Gastroesophageal sphincter (tissue), 3 donors: ENCODE data around the gene PTPRG.

Experiments used
- POLR2A ChIP-seq, 2 donors: fragments of 450-650 bp; IDR thresholded peaks; one replicate each; pipeline ENCODE4 v1.6.1; 2017; ENCODE audit warnings: antibody characterized with exemption in 2 of 2, mild to moderate bottlenecking in 2 of 2, moderate library complexity in 1 of 2
- TF ChIP-seq, protein P1 (sequence below), 4 experiments: fragments of 200-600 bp in 2 of 4; fragments of 450-650 bp in 2 of 4; sonication (generic) in 1 of 4; IDR thresholded peaks; one replicate each; pipeline ENCODE4 v1.5.1; 2017 to 2019; ENCODE audit warnings: antibody characterized with exemption in 4 of 4, mild to moderate bottlenecking in 2 of 4, moderate library complexity in 2 of 4

DNA sequence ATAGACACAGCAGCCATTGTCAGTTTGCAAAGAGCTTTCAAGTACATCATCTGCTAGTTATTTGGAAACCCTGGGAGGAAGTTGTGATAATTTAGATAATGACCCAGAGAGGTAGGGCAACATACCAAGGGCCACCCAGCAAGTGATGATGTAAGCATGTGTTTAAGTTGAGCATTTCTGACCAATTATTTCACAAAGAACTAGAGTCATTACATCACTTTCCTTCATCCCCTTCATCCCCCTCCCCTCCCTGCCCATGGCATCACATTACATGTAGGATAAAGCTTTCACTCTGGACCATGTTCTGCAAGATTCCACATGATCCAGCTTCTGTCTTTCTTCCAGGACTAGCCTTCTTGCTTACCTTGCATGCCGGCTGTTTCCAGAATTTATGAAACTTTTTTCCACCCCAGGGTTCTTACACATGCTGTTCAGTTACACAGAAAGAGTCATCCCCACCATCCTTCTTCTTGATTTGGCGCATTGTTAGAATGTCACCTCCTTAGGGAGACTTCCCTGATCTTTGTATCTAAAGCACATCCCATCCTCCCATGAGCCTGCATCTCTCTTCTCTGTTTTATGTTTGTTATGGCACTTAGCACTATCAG, 71.3 kb downstream of the PTPRG start:
- TF ChIP-seq, protein P1, sequence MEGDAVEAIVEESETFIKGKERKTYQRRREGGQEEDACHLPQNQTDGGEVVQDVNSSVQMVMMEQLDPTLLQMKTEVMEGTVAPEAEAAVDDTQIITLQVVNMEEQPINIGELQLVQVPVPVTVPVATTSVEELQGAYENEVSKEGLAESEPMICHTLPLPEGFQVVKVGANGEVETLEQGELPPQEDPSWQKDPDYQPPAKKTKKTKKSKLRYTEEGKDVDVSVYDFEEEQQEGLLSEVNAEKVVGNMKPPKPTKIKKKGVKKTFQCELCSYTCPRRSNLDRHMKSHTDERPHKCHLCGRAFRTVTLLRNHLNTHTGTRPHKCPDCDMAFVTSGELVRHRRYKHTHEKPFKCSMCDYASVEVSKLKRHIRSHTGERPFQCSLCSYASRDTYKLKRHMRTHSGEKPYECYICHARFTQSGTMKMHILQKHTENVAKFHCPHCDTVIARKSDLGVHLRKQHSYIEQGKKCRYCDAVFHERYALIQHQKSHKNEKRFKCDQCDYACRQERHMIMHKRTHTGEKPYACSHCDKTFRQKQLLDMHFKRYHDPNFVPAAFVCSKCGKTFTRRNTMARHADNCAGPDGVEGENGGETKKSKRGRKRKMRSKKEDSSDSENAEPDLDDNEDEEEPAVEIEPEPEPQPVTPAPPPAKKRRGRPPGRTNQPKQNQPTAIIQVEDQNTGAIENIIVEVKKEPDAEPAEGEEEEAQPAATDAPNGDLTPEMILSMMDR (IDR thresholded peaks at IDR 0.05) = no peak
- TF ChIP-seq POLR2A (IDR thresholded peaks at IDR 0.05) = no peak
